CD14-positive monocyte (primary cell): ENCODE measurements around the gene NRXN3. TPM values are rescaled to one million over a fixed set of nuclear protein-coding genes. Genes with fewer than 3 reads are reported as not detected.

Experiments used
- DNase-seq, 3 donors: peaks; one replicate each; pipeline ENCODE4 v3.0.0-alpha.2; 2011 to 2022
- H2AFZ ChIP-seq: 2 replicates; pipeline ENCODE4 v1.6.0; 2012; ENCODE audit warnings: mild to moderate bottlenecking, low read depth, low read length, inconsistent platforms; ENCODE audit not compliant: insufficient read depth, poor library complexity, severe bottlenecking
- H3K27ac ChIP-seq, 2 donors: 1 replicate in 1 of 2; 2 replicates in 1 of 2; pipeline ENCODE4 v1.5.1; 2012 to 2013; ENCODE audit warnings: low read length in 2 of 2, control low read depth in 1 of 2, inconsistent platforms in 1 of 2, low read depth in 1 of 2, mild to moderate bottlenecking in 1 of 2
- H3K27me3 ChIP-seq, 2 donors: one replicate each; pipeline versions ENCODE4 v1.6.0 to v1.6.1; 2011 to 2013; ENCODE audit warnings: low read length in 2 of 2; ENCODE audit not compliant: control insufficient read depth in 2 of 2, insufficient read depth in 2 of 2
- H3K36me3 ChIP-seq, 2 donors: replicated peaks in 1 of 2; 1 replicate in 1 of 2; 2 replicates in 1 of 2; pipeline versions ENCODE4 v1.5.1 to v1.6.1; 2012 to 2013; ENCODE audit warnings: low read length in 2 of 2, control low read depth in 1 of 2, inconsistent platforms in 1 of 2, mild to moderate bottlenecking in 1 of 2; ENCODE audit not compliant: insufficient read depth in 2 of 2, control insufficient read depth in 1 of 2
- H3K4me1 ChIP-seq, 2 donors: 1 replicate in 1 of 2; 2 replicates in 1 of 2; pipeline versions ENCODE4 v1.5.1 to v1.6.1; 2012 to 2013; ENCODE audit warnings: low read length in 2 of 2, control low read depth in 1 of 2, inconsistent platforms in 1 of 2, mild to moderate bottlenecking in 1 of 2, moderate library complexity in 1 of 2; ENCODE audit not compliant: insufficient read depth in 2 of 2, control insufficient read depth in 1 of 2
- H3K4me2 ChIP-seq: replicated peaks from 2 replicates; pipeline ENCODE3; 2012; ENCODE audit warnings: low read length, moderate library complexity, mild to moderate bottlenecking; ENCODE audit not compliant: poor library complexity, severe bottlenecking; ENCODE audit errors: extremely low read depth
- H3K4me3 ChIP-seq, 3 experiments: fragments of 200-600 bp in 1 of 3; sonication (generic) in 1 of 3; replicated peaks in 1 of 3; 1 replicate in 2 of 3; 2 replicates in 1 of 3; pipeline ENCODE4 v1.5.1; 2011 to 2013; ENCODE audit warnings: low read length in 3 of 3, mild to moderate bottlenecking in 3 of 3, control low read depth in 2 of 3, low read depth in 2 of 3, inconsistent platforms in 1 of 3, moderate library complexity in 1 of 3
- H3K79me2 ChIP-seq: 2 replicates; pipeline ENCODE4 v1.6.0; 2012; ENCODE audit warnings: mild to moderate bottlenecking, control low read depth, inconsistent platforms, low read length, moderate library complexity; ENCODE audit not compliant: insufficient read depth
- H3K9ac ChIP-seq: 2 replicates; pipeline ENCODE4 v1.6.0; 2017; ENCODE audit warnings: low read length, mild to moderate bottlenecking; ENCODE audit not compliant: insufficient read depth, poor library complexity, severe bottlenecking
- H3K9me3 ChIP-seq, 2 donors: replicated peaks in 1 of 2; 1 replicate in 1 of 2; 2 replicates in 1 of 2; pipeline versions ENCODE4 v1.5.1 to v1.6.1; 2012 to 2013; ENCODE audit warnings: low read length in 2 of 2, control low read depth in 1 of 2; ENCODE audit not compliant: control insufficient read depth in 1 of 2, insufficient read depth in 1 of 2
- H4K20me1 ChIP-seq: 2 replicates; pipeline ENCODE4 v1.6.0; 2012; ENCODE audit warnings: mild to moderate bottlenecking, low read length, control low read depth, moderate library complexity; ENCODE audit not compliant: insufficient read depth
- H3K27ac Mint-ChIP-seq, 7 donors: one replicate each; pipeline ENCODE4 v1.8.0; 2020; ENCODE audit warnings: mild to moderate bottlenecking in 7 of 7, mixed read lengths in 7 of 7, moderate library complexity in 6 of 7, inconsistent platforms in 2 of 7
- H3K27me3 Mint-ChIP-seq, 3 donors: one replicate each; pipeline ENCODE4 v1.8.0; 2021 to 2022; ENCODE audit warnings: low read depth in 3 of 3, mild to moderate bottlenecking in 3 of 3, mixed read lengths in 3 of 3, moderate library complexity in 3 of 3, inconsistent platforms in 1 of 3
- H3K36me3 Mint-ChIP-seq, 2 donors: one replicate each; pipeline ENCODE4 v1.8.0; 2020; ENCODE audit warnings: mixed read lengths in 2 of 2, inconsistent platforms in 1 of 2, mild to moderate bottlenecking in 1 of 2
- H3K4me1 Mint-ChIP-seq: one replicate; pipeline ENCODE4 v1.8.0; 2020; ENCODE audit warnings: mild to moderate bottlenecking, mixed read lengths
- H3K4me3 Mint-ChIP-seq, 2 donors: one replicate each; pipeline ENCODE4 v1.8.0; 2020; ENCODE audit warnings: mild to moderate bottlenecking in 2 of 2, mixed read lengths in 2 of 2, moderate library complexity in 1 of 2
- H3K9me3 Mint-ChIP-seq, 7 donors: one replicate each; pipeline ENCODE4 v1.8.0; 2020 to 2022; ENCODE audit warnings: mixed read lengths in 7 of 7, mild to moderate bottlenecking in 6 of 7, moderate library complexity in 6 of 7, inconsistent platforms in 2 of 7
- CTCF ChIP-seq: fragments of 200-600 bp; IDR thresholded peaks from one replicate; pipeline ENCODE4 v1.8.0; 2022; ENCODE audit warnings: antibody characterized with exemption, mild to moderate bottlenecking
- WGBS: methylation state at CpG from one replicate; pipeline ENCODE4 v1.1.5; 2013; ENCODE audit warnings: missing lambda C conversion rate; ENCODE audit not compliant: insufficient coverage; 5-methylcytosine and 5-hydroxymethylcytosine counted together
- intact Hi-C, 2 donors: fragments of 100-400 bp; cut with micrococcal nuclease; formaldehyde crosslinking; loops; one replicate each; pipeline versions ENCODE4 v1.15.0 to v1.15.1; 2023
- polyA plus RNA-seq, 3 donors: library from polyadenylated mRNA; depleted of rRNA in 1 of 3; unstranded in 2 of 3; stranded (reverse) in 1 of 3; fragments of 300-500 nt in 2 of 3; fragments of >200 nt in 1 of 3; fragmentation: Illumina TruSeq in 2 of 3; gene quantifications; 1 replicate in 2 of 3; 2 replicates in 1 of 3; pipeline ENCODE4 v1.2.3, GENCODE V29; 2012 to 2021

NRXN3 gene
- polyA plus RNA-seq, 3 donors: not detected

- Histone ChIP-seq H3K4me2 (no peak overlapping the region), H3K4me3 (no peak overlapping the region), H3K9me3 (peaks cover 0 to 6% of the 10 kb centered on the region in 2 donors), H2AFZ (no peak overlapping the region), H3K27me3 (no peaks in the 10 kb centered on the region), H3K79me2 (no peaks in the 10 kb centered on the region), H3K9ac (no peak overlapping the region), H3K27ac (no peak overlapping the region), H4K20me1 (no peaks in the 10 kb centered on the region), H3K4me1 (no peaks in the 10 kb centered on the region), H3K36me3 (no peaks in the 10 kb centered on the region)
- Mint-ChIP-seq H3K27ac (no peak overlapping the region), H3K4me1 (no peaks in the 10 kb centered on the region), H3K4me3 (no peak overlapping the region), H3K9me3 (peaks cover 0 to 15% (median 6%) of the 10 kb centered on the region in 7 donors), H3K36me3 (no peaks in the 10 kb centered on the region), H3K27me3 (no peaks in the 10 kb centered on the region)
- TF ChIP-seq CTCF: no peak
- intact Hi-C loops: no loop called here
- DNase-seq: no peak
- WGBS: 83% methylated on average over 2 of the region's 5 CpGs
Measured at GRCh38 chr14:79791055-79791732, 1621.0 kb downstream of the NRXN3 start.

- Mint-ChIP-seq H3K4me1 (no peaks in the 10 kb centered on the region), H3K4me3 (no peak overlapping the region), H3K9me3 (peaks cover 0 to 6% (median 0%) of the 10 kb centered on the region in 7 donors), H3K27ac (no peak overlapping the region), H3K36me3 (no peaks in the 10 kb centered on the region), H3K27me3 (peaks cover 0 to 2% (median 0%) of the 10 kb centered on the region in 3 donors)
- Histone ChIP-seq H2AFZ (no peak overlapping the region), H3K9ac (no peak overlapping the region), H4K20me1 (no peaks in the 10 kb centered on the region), H3K79me2 (no peaks in the 10 kb centered on the region), H3K9me3 (no peaks in the 10 kb centered on the region), H3K36me3 (no peaks in the 10 kb centered on the region), H3K4me2 (no peak overlapping the region), H3K4me1 (no peaks in the 10 kb centered on the region), H3K4me3 (no peak overlapping the region), H3K27ac (no peak overlapping the region), H3K27me3 (no peaks in the 10 kb centered on the region)
- intact Hi-C loops: no loop called here
- no peak for TF ChIP-seq CTCF
- DNase-seq: no peak
- 100% methylated on average over 1 of the region's 1 CpG for WGBS
Measured at GRCh38 chr14:79802093-79802492, 1631.9 kb downstream of the NRXN3 start.
